ENCODE measurements around the gene HLA-B.
"Not testable (repeated sequence)": the region's sequence is repeated elsewhere in the genome, so short reads cannot be mapped to it uniquely, and the experiment has no call there.

HLA-B gene

DNA sequence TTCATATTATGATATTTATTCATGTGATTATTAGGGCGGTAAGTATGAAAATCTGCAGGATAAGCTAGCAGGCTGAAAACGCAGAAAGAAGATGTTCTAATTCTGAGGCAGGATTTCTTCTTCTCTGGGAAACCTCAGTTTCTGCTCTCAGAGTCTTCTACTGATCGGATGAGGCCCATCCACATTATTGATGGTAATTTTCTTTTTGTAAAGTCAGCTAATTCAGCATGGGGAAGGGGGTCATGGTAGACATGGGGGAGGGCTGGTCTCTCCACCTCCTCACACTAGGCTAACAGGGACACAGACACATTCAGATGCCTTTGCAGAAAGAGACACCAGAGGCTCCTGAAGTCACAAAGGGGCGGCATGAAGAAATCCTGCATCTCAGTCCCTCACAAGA, 24.7 kb upstream of the HLA-B start:
- no peak for DNase-seq

DNA sequence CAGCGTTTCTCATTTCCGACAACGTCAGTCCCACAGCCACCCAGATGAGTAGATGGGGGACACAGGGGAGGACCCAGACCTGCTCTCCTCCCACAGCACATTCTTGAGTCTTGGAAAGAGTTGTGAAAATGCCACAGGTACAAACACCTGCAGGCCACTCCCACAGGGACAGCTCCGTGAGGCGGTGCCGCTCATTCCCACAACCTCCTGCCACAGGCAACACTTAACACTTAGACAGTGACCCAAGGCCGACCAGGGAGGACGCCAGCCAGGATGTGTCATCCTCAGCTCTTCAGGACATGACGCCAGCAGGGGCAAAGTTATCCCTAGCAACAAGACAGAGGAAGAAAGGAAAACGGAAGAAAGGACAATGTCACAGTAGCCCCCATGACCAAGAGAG, 22.9 kb upstream of the HLA-B start:
- no peak for DNase-seq

DNA sequence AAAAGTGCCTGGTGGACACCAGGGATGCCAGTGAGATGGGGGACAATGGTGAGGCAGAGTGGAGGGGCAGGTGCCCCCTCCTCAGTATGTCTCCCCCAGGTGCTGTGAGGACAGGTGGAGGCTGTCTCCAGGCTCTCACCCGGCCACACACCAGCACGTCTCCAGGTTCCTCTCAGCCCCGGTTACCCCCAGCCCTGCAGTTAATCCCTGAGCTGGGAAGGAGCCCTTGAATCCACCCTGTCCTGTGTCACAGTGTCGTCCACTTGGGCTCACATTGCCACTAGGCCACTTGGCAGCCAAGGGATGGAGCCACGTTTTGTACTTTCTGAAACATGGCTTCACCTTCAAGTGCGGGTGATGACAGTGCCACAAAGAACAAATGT, 21.7 kb upstream of the HLA-B start:
- DNase-seq = no peak

DNA sequence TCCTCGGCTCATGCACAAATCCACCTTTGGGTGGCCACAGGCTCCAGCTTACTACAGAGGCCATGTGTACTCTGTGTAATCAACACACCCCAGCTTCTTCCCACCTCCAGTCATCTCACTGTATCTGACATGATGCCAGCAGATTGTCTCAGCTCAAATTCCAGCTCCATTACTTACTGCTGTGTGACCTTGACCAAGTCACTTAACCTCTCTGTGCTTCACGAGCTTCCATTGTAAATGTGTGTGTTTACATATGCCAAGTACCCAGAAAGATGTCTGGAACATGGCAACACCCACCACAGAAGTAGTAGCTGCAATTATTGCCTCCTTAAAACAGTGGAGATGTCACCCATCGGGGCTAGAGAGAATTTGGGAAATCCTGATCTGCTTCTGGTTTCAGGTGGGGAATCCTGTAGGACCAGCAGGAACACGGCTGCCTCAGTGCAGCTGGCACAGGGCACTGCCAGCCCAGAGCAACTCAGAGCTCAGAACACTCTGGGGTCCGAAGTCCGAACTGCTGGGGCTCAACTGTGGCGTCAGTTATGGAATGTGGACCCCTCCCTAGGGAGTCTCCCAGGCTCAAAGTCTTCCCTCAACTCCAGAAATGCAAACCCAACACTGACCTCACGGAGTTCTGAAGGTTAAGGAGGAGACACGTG, 21.2 kb upstream of the HLA-B start:
- DNase-seq = no peak

DNA sequence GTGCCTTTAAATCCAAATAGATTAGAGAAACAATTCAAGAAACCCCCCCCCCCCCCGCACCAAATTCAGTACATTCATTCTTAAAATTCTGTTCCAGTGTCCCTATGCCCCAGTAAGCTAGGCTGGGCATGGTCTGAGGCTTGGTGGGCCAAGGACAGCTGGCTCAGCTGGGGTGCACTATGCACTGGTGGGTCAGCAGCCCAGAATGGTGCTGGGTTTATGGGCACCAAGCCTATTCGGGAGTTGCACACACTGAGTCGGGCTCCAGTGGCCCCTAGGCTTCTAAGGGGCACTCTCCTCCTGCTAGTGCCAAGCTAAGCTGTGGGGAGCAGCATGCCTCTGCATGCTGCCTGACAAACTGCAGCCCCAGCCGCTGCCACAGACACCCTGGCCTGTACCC, 20.1 kb upstream of the HLA-B start:
- no peak for DNase-seq

DNA sequence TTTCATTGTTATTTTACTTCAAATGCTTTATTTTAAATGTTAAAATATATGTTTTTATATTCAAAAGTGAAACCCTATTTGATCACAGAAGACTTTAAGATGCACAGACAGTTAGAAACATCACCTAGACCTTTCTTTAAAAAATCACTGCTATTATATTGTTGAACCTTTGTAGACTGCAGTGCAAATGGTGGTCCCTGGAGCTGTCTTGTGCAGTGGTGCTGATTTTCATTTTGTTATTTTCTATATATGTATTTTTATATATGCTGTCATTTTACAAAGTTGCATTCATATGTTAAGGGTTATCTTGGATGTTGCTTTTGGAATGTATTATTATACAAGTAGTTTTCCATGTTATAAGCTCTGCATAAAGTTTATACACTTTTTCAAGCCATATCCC, 18.7 kb upstream of the HLA-B start:
- DNase-seq = no peak

DNA sequence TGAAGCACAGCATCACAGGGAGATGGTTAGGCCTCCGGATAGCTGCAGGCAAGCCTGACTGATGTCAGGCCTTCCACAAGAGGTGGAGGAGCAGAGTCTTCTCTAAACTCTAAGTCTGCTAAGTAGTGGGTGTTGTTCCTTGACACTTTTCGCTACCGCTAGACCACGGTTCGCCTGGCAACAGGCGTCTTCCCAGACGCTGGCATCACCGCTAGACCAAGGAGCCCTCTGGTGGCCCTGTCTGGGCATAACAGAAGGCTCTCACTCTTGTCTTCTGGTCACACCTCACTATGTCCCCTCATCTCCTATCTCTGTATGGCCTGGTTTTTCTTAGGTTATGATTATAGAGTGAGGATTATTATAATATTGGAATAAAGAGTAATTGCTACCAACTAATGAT, 17.1 kb upstream of the HLA-B start:
- DNase-seq = not testable (repeated sequence)

DNA sequence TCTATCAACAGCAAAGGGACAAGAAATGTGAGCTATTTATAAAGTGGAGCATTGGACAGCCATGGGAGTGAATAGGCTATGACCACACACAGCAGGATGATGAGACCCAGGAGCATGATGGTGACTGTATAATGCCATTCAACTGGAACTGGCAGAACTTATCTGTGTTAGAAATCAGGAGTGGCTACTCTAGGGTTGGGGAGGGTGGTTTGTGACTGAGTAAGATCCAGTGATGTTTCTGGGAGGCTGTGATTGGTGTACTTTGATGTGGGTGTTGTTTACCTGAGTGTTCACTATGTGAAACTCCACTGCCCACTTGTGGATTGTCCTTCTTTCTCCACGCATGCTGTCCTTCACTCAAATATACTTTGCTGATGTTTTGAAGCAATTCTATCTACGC, 11.5 kb upstream of the HLA-B start:
- DNase-seq = no peak

DNA sequence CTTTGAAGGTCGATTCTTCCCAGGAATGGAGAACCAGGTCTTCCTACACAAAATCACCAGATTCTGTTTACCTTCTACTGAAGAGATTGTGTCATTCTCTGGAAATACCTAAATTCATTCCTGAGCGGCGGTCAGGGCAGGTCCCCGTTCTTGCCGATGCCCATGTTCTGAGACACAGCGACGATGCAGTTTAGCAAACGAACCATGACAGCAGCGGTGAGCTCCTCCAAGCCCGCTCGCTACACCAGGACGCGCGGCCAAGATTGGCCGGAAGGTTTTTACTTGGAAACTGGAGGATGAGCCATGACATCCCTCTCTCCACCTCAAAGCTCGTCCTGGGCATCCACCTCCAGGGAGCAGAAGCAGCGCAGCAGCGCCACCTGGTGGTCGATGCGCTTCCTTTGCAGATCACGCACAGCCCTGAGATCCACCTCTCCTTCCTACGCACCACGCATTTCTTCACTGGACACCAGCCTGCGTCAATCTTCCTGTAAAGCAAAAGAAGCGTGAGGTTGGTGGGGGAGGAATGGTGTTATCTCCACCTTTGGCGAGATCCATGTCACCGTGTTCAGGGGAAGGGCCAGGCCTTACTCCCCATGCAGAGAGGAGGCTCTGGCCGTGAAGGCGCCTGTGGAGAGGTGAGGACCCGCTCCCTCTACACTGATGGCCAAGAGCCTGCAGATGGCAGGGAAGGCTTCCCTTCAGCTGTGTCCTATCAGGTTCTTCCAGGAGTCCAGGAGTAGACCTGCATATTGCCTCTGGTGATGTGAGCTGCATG, 9.9 kb upstream of the HLA-B start:
- DNase-seq = peak; percentile 81

DNA sequence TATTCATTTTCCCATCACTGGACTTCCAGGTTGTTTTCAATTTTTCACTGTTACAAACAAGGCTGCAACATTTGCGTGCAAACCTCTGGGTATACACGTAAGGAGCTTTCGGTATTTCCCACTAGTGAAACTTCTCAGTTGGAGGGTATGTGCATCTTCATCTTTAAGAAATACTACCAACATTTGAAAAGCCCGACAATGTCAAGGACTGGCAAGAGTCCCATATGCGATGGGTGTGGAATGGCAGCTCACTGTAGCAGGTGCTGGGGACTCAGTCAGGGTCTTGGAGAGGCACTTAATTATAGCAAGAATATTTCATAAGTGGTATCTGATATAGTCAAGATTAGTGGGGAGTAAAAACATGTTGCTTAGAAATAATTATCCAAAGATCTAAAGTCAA, 8.9 kb upstream of the HLA-B start:
- DNase-seq = no peak

DNA sequence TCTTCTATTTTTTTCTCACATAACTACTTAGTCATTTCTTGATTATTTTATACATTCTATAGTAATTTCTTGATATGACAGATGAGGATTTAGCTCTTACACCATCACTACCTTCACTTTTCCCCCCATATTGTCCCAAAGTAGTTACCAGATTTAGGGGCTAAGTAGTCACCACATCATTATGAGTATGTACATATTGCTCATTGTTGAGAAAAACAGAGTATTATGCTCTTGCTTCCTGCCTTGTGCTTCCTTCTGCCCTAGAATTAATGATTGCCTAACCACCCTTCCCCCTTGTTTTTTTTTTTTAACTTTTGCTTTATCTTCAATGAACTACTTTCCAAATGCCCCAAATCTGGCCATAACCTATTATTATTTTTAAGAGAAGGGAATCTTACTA, 6.8 kb upstream of the HLA-B start:
- no peak for DNase-seq

DNA sequence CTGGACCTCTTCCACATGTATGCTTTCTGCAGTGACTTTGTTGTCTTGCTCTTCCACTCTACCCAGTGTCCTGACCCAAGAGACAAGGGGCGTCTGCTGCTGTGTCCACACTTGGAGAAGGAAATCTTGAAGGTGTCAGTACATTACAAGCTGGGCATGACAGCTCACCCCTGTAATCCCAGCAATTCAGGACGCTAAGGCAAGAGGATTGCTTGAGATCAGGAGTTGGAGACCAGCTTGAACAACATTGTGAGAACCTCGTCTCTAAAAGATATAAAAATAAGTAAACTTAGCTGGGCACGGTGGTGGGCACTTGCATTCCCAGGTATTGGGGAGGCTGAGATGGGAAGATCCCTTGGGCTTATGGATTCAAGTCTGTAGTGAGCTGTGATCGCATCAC, 5.8 kb upstream of the HLA-B start:
- no peak for DNase-seq

DNA sequence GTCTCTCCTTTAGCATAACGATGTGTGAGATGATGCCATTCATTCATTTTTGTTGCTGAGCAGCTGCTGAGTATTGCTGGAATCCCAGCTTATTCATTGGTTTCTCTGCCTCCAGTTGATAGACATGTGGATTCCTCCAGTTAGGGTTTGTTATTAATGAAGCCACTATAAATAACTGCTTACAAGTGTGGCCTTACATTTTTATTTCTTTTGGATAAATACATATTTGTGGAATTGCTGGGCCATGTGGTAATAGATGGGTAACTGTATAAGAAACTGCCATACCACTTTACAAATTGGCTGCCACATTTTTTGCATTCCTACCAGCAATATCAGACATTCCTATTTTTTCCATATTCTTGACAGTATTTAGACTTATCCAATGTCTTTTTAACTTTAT, 2.6 kb upstream of the HLA-B start:
- DNase-seq = no peak

DNA sequence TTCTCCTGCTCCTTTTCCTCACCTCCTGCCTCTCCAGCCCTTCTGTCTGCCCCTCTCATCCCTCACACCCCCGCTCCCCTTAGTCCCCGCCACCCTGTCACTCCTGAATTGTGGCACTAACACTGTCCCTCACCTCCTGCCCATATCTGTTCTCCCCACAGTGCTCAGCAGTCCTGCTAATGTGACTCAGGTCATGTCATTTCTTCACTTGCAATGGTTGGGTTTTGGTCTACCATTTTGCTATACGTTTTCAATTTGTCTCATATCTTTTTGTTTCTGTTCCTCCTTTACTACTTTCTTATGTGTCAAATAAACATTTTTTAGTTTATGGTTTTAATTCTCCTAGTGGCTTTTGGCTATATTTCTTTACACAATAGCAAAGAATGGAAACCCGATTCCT, 1.3 kb upstream of the HLA-B start:
- DNase-seq = no peak

DNA sequence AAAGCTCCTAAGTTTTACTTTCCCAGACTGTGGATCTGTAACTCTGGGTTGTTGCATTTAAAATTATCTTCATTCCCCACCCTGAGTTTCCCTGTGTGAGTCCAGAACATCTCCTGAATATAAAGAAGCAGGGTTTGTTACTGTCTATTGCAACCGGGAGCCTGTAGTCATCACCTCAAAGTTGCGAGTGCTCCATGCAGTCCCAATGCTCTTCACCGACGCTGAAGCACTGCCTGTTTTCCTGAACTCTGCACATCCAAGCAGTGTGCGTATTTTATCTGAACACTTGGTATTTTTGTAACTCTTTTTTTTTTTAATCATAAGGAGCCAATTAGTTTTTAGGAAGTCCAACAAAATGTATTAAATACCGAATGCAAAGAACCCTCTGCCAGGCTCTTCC, 907 bp upstream of the HLA-B start:
- no peak for DNase-seq

DNA sequence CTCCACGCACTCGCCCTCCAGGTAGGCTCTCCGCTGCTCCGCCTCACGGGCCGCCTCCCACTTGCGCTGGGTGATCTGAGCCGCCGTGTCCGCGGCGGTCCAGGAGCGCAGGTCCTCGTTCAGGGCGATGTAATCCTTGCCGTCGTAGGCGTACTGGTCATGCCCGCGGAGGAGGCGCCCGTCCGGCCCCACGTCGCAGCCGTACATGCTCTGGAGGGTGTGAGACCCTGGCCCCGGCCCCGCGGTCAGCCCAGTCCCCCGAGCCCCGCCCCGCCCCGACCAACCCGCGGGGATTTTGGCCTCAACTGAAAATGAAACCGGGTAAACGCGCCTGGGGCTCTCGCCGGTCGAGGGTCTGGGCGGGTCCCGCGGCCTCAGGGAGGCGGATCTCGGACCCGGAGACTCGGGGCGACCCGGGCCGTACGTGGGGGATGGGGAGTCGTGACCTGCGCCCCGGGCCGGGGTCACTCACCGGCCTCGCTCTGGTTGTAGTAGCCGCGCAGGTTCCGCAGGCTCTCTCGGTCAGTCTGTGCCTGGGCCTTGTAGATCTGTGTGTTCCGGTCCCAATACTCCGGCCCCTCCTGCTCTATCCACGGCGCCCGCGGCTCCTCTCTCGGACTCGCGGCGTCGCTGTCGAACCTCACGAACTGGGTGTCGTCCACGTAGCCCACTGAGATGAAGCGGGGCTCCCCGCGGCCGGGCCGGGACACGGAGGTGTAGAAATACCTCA, 598 bp downstream of the HLA-B start:
- peak; percentile 18 for DNase-seq

DNA sequence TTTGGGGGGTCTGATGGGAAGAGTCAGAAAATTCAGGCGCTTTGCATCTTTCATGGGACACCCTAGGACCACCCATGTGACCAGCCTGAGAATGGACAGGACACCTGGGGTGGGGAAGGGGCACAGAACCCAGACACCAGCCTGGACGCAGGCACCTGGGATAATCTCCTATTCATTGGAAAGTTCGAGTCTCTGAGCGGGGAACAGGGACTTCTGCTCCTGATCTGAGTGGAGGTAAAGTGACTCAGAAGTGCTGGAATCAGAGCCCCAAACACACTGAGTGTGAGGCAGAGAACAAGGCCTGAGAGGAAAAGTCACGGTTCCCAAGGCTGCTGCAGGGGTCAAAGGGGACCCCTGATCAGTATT, 1.4 kb downstream of the HLA-B start:
- no peak for DNase-seq

DNA sequence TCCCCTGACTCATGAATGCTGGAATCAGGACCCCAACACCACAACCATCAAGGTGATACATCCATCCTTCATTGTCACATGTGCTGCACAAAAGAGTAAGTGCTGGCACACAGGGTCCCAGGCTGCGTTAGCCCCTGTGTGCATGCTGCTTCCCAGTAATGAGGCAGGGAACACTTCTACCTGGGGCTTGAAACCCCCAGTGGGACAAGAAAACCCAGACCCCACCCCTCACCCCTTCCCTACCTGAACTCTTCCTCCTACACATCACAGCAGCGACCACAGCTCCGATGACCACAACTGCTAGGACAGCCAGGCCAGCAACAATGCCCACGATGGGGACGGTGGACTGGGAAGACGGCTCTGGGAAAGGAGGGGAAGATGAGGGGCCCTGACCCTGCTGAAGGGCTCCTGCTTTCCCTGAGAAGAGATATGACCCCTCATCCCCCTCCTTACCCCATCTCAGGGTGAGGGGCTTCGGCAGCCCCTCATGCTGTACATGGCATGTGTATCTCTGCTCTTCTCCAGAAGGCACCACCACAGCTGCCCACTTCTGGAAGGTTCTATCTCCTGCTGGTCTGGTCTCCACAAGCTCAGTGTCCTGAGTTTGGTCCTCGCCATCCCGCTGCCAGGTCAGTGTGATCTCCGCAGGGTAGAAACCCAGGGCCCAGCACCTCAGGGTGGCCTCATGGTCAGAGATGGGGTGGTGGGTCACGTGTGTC, 2.0 kb downstream of the HLA-B start:
- DNase-seq = peak; percentile 1

DNA sequence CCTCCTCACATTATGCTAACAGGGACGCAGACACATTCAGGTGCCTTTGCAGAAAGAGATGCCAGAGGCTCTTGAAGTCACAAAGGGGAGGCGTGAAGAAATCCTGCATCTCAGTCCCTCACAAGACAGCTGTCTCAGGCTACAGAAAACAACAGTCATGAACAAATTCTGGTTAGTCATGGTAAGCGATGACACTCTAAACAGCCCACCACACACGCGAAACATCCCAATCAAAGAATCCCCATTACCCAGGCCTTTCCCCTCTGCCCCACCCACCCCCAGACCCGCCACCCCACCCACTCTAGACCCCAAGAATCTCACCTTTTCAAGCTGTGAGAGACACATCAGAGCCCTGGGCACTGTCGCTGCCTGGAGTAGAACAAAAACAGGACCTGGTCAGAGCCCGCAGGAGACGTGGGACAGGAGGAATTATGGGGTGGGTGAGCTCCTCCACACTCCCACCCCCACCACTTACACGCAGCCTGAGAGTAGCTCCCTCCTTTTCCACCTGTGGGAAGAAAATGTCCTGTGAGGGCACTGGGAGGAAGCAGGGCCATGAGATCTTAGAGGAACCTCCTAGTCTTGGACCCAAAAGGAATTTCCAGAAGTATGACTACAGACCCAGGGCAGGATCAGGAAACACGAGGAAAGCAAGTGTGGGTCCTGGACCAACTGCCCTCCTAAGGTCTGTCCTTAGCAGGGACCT, 2.7 kb downstream of the HLA-B start:
- DNase-seq = no peak

DNA sequence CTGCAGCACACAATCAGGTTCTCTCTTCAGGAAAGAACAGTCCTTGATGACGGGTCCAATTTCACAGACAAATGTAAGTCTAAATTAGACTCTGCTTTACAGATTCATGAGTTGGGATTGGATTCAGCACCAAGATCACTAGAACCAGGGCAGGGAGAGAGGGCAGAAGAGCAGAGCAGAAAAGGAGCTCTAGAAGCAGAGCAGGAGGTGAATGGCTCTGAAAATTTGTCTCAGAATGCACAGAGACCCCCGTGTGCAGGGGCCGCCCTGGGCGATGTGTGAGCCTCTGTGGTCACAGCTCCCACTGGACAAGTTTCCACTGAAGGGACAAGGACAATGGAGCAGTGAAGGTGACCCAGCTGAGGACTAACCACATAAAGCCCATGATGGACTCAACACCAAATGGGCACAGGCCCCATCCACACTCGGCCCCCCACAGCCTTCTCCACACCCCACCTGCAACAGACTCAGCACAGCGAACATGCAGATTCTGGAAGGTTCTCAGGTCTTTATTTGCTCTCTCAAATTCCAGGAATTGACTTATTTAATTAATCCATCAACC, 3.5 kb downstream of the HLA-B start:
- peak; percentile 6 for DNase-seq

DNA sequence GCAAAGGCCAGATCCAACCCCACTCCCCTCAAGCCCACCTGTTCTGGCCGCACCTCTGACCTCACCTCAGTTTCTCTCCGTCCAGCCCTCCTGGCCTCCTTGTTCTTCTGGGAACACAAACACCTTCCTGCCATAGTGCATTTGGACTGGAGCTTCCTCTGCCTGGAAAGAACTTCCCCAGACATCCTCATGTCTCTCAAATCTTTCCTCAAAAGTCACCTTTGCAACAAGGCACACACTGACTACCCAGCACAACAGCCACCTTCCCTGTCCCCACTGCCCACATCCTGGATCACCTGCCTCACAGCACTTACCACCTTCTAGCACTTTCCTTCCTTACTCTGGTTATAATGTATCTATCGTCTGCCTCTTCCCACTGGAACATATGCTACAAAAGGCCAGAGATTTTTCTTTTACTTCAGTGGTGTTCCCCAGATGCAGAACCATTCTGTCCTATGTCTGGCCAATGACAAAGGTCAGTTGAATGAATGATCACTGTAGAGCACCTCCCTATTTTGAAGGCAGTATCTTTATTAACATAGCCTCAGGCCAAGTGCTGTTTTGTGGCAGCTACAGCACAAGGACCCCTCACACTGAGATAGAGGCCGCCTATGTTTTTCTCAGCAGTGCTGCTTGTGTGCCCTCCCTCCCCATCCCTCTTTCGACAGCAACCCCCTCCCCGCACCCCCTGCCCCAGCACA, 4.1 kb downstream of the HLA-B start:
- DNase-seq = peak; percentile 16

DNA sequence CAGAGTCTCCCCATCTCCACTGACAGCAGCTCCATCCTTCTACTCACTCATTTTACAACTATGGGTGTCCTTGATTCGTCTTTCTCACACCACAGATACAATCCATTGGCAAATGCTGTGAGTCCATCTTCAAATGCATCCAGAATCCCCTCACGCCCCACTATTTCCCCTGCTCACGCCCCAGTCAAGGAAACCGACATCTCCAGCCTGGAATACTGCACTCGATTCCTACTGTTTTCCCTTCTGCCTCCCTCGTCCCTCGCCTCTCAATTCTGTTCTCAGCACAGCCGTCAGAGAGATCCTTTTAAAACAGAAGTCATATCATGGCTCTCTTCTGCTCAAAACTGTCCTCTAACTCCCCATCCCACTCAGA, 4.7 kb downstream of the HLA-B start:
- no peak for DNase-seq

All from activated effector memory CD4-positive, alpha-beta T cell treated with Interleukin-2 at 50 U/mL for 16 hours (primary cell).